BE2C (cell line): Measurements from ENCODE around the gene PTPRR.

Experiments
- DNase-seq: peaks from one replicate; pipeline ENCODE4 v3.0.0-alpha.2; 2020
- H3K27me3 ChIP-seq: fragments of 250-450 bp; sonication (Bioruptor Pico); 2 replicates; pipeline ENCODE4 v1.5.1; 2020; ENCODE audit warnings: mild to moderate bottlenecking
- H3K36me3 ChIP-seq: fragments of 250-450 bp; sonication (Bioruptor Pico); 2 replicates; pipeline ENCODE4 v1.5.1; 2020; ENCODE audit warnings: mild to moderate bottlenecking
- H3K4me1 ChIP-seq: fragments of 250-450 bp; sonication (Bioruptor Pico); 2 replicates; pipeline ENCODE4 v1.5.1; 2020
- H3K4me3 ChIP-seq: 2 replicates; pipeline ENCODE4 v1.5.1; 2011; ENCODE audit warnings: low read depth, low read length
- H3K9me3 ChIP-seq: fragments of 250-450 bp; sonication (Bioruptor Pico); 2 replicates; pipeline ENCODE4 v1.5.1; 2020
- TF ChIP-seq, protein P1 (sequence below): IDR thresholded peaks from 2 replicates; pipeline ENCODE4 v1.5.1; 2012; ENCODE audit warnings: mild to moderate bottlenecking, low read depth, low read length

PTPRR gene

DNA sequence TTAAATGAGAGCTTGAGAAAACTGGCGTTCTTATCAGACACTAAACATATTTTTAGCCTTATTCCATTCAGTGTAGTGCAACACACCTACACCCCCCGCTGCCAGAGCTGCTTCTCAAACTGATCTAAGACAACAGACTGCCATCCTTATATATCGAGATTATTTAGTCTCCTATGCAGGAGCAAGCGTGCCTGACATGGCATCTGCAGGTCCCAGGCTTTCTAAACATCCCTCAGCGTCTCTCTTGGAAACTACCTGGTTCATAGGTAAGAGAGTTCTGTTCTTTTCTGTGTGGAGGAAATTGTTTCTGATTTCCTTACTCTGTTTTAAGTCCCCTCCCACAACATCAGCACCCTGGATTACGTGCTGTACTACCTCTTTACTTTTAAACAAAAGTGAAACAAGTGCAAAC, 166.2 kb downstream of the PTPRR start:
- Histone ChIP-seq H3K4me3 (no peak overlapping the region), H3K27me3 (no peaks in the 10 kb centered on the region), H3K9me3 (no peaks in the 10 kb centered on the region), H3K36me3 (peaks cover 13% of the 10 kb centered on the region), H3K4me1 (peaks cover 43% of the 10 kb centered on the region)
- TF ChIP-seq, protein P1, sequence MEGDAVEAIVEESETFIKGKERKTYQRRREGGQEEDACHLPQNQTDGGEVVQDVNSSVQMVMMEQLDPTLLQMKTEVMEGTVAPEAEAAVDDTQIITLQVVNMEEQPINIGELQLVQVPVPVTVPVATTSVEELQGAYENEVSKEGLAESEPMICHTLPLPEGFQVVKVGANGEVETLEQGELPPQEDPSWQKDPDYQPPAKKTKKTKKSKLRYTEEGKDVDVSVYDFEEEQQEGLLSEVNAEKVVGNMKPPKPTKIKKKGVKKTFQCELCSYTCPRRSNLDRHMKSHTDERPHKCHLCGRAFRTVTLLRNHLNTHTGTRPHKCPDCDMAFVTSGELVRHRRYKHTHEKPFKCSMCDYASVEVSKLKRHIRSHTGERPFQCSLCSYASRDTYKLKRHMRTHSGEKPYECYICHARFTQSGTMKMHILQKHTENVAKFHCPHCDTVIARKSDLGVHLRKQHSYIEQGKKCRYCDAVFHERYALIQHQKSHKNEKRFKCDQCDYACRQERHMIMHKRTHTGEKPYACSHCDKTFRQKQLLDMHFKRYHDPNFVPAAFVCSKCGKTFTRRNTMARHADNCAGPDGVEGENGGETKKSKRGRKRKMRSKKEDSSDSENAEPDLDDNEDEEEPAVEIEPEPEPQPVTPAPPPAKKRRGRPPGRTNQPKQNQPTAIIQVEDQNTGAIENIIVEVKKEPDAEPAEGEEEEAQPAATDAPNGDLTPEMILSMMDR: no peak
- DNase-seq: no peak

DNA sequence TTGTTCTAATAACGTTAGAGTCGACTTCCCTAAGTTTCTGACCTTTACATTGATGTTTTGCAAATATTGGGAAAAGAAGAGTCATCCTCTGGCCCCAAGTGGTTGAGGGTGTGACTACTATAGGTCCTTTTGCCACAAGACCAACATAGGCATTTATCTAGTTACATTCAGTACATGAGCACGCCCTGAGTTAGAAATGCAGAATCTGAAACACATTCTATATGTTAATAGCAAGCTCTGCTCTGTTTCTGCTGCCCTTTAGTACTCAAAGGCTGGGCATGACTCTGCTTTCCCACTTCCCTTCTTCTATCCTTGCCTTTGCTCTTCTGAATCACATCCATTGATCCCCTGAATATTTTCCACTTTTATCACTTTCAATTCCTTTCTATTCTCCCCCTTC, 168.2 kb downstream of the PTPRR start:
- Histone ChIP-seq H3K4me1 (peaks cover 36% of the 10 kb centered on the region), H3K9me3 (no peaks in the 10 kb centered on the region), H3K27me3 (no peaks in the 10 kb centered on the region), H3K4me3 (no peak overlapping the region), H3K36me3 (peaks cover 5% of the 10 kb centered on the region)
- TF ChIP-seq, protein P1: no peak
- no peak for DNase-seq

DNA sequence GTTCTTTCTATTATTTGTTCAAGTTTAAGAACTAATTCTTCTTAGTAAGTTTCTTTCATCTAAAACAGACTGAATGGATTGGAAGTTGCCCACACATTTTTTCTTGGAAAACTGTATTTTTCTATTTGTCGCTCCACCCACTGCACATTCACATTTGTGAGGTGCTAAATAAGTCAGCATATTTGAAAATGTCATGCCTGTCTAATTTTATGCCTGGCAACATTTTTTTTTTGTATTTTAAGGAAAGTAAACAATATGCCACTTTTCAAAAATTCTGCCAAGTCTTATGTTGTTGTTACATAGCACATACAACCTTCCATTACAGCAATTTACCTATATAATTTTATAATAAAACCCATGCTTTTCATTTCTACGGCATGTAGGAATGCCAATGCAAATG, 170.6 kb downstream of the PTPRR start:
- Histone ChIP-seq H3K36me3 (peaks cover 26% of the 10 kb centered on the region), H3K4me1 (peaks cover 17% of the 10 kb centered on the region), H3K4me3 (no peak overlapping the region), H3K27me3 (no peaks in the 10 kb centered on the region), H3K9me3 (no peaks in the 10 kb centered on the region)
- TF ChIP-seq, protein P1: no peak
- DNase-seq: no peak

DNA sequence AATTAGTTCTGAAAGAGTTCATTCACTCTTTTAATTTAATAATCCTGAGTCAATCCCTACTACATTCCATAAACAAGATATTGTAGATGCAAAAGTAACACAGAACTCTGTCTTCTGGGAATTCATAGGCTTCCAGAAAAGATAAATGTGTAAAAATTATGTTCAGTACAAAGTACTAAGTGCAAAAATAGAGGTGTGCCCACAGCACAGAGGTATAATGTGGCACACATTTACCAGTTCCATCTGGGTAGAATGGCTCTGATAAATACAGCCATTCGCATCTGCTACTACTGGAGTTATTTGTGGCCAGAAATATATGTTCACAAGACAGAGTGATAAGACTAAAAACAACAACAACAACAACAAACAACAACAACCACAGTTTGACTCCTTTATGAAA, 171.7 kb downstream of the PTPRR start:
- Histone ChIP-seq H3K36me3 (peaks cover 31% of the 10 kb centered on the region), H3K4me1 (peaks cover 16% of the 10 kb centered on the region), H3K27me3 (no peaks in the 10 kb centered on the region), H3K4me3 (no peak overlapping the region), H3K9me3 (no peaks in the 10 kb centered on the region)
- DNase-seq: no peak
- TF ChIP-seq, protein P1: no peak

DNA sequence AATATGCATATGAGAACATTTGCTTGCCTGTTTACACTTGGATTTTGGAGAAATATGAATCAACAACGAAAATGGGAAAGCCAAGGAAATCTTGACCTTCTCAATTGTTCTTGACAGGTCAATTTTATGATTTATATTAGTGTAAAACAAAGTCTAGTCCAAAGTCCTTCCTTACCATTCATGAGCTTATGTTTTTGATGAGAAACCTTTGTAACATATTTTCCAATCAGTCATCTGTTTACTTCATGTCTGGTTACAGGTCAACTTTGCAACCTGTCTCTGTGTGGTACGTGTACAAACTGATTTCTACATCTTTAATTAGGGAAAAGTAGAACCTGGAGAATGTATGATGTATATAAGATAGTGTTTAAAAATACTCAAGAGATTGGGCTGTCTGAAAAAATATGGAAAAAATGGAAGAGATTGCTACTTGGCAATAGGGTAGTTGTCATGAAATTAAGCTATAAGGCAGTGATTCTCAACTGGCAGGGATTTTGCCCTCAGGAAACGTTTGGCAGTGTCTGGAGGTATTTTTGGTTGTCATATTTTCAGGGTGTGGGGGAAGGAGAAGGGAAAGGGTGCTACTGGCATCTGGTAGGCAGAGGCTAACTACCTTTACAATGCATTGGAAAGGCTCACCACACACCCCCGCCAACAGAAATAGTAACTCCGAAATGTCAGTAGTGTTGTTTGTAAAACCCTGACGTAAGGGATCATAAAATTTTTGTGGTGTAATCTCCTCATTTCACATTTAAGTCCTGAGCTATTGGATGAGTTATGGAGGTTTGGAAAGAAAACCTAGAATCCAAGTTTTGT, 172.9 kb downstream of the PTPRR start:
- Histone ChIP-seq H3K27me3 (no peaks in the 10 kb centered on the region), H3K9me3 (no peaks in the 10 kb centered on the region), H3K4me3 (no peak overlapping the region), H3K36me3 (peaks cover 43% of the 10 kb centered on the region), H3K4me1 (peaks cover 15% of the 10 kb centered on the region)
- TF ChIP-seq, protein P1: no peak
- DNase-seq: no peak

DNA sequence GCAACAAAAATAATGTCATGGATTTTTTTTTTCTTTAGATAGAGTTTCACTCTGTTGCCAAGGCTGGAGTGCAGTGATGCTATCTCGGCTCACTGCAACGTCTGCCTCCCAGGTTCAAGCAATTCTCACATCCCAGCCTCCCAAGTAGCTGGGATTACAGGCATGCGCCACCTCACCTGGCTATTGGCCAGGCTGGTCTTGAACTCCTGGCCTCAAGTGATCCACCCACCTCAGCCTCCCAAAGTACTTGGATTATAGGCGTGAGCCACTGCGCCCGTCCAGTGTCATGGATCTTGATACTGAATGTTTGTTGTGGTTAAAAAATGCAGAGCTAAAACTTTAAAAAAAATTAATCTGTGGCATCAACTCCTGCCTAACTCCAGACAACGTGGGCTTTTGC, 175.5 kb downstream of the PTPRR start:
- no peaks in the 10 kb centered on the region for H3K27me3 ChIP-seq
- H3K4me3 ChIP-seq: no peak overlapping the region
- DNase-seq: no peak
- H3K4me1 ChIP-seq: peaks cover 5% of the 10 kb centered on the region
- no peaks in the 10 kb centered on the region for H3K9me3 ChIP-seq
- TF ChIP-seq, protein P1: no peak
- H3K36me3 ChIP-seq: peaks cover 62% of the 10 kb centered on the region
